A549 (cell line): Measurements from ENCODE around the gene FGFR3. TPM values are rescaled to one million over a fixed set of nuclear protein-coding genes. Genes with fewer than 3 reads are reported as not detected.
A peak's percentile ranks its signal among the peaks of the same experiment; 100 is the strongest.

ENCODE experiments used
- ATAC-seq, 2 experiments: fragments of 200-7000 bp in 1 of 2; fragments of >200 bp in 1 of 2; cut with Nextera tagmentation in 1 of 2; cut with Tn5 transposase in 1 of 2; 3 replicates each; pipeline versions ENCODE4 v1.8.0 to v1.9.1; 2018 to 2020; ENCODE audit warnings: mild to moderate bottlenecking in 1 of 2, moderate library complexity in 1 of 2
- CTCF ChIA-PET: fragments of 300-600 bp; sonication (Branson Sonifier 250); formaldehyde crosslinking; extraction: SDS; loops from one replicate; lab custom pipeline; 2021; ENCODE audit warnings: antibody characterized with exemption, inconsistent platforms; lab: Yijun Ruan, JAX
- POLR2A ChIA-PET: fragments of 350-600 bp; formaldehyde crosslinking; extraction: SDS; loops from one replicate; lab custom pipeline; 2021; ENCODE audit warnings: antibody characterized with exemption, inconsistent platforms; lab: Yijun Ruan, JAX
- DNase-seq, 2 experiments: peaks; one replicate each; pipeline versions ENCODE4 v3.0.0 to v3.0.0-alpha.2; 2011 to 2016; ENCODE audit warnings: low read depth in 1 of 2, low spot score in 1 of 2
- FAIRE-seq: peaks from 2 replicates; lab custom pipeline; 2011; peaks lifted over from hg19 to GRCh38; lab: Jason Lieb, UNC
- H3K27ac ChIP-seq, 2 experiments: fragments of >200 bp; sonication (Bioruptor Twin); formaldehyde crosslinking; 3 replicates each; pipeline ENCODE4 v1.5.1; 2016 to 2017
- H3K4me1 ChIP-seq: fragments of >200 bp; sonication (Bioruptor Twin); formaldehyde crosslinking; 3 replicates; pipeline ENCODE4 v1.6.1; 2016
- H3K4me2 ChIP-seq: fragments of >200 bp; sonication (Bioruptor Twin); formaldehyde crosslinking; 3 replicates; pipeline ENCODE4 v1.6.1; 2016
- H3K4me3 ChIP-seq: fragments of >200 bp; sonication (Bioruptor Twin); formaldehyde crosslinking; 3 replicates; pipeline ENCODE4 v1.5.1; 2016
- H3K9me3 ChIP-seq: fragments of >200 bp; sonication (Bioruptor Twin); formaldehyde crosslinking; 3 replicates; pipeline ENCODE4 v1.6.1; 2016
- BCL3 ChIP-seq: fragments of >200 bp; sonication (Bioruptor Twin); formaldehyde crosslinking; IDR thresholded peaks from 3 replicates; pipeline ENCODE4 v1.6.1; 2016
- CBX2 ChIP-seq: fragments of 200-600 bp; sonication (generic); IDR thresholded peaks from 2 replicates; pipeline ENCODE4 v1.6.1; 2016; ENCODE audit warnings: low read depth, mild to moderate bottlenecking, borderline replicate concordance
- EHF ChIP-seq: fragments of 250-450 bp; sonication (Bioruptor Pico); IDR thresholded peaks from 2 replicates; pipeline ENCODE4 v1.5.0; 2020; ENCODE audit warnings: mild to moderate bottlenecking
- ESRRA ChIP-seq: fragments of 150-350 bp; IDR thresholded peaks from 2 replicates; pipeline ENCODE4 v1.6.1; 2014; ENCODE audit warnings: mild to moderate bottlenecking, low read length, borderline replicate concordance
- HDAC2 ChIP-seq: fragments of 200-600 bp; sonication (generic); IDR thresholded peaks from 2 replicates; pipeline ENCODE4 v1.6.1; 2016
- HES2 ChIP-seq: fragments of >200 bp; sonication (Bioruptor Twin); formaldehyde crosslinking; IDR thresholded peaks from 2 replicates; pipeline ENCODE4 v1.6.1; 2016
- HOXB5 ChIP-seq: fragments of 250-450 bp; sonication (Bioruptor Pico); IDR thresholded peaks from 2 replicates; pipeline ENCODE4 v1.5.0; 2020; ENCODE audit warnings: mild to moderate bottlenecking, moderate library complexity
- KDM1A ChIP-seq: fragments of 200-600 bp; sonication (generic); IDR thresholded peaks from 2 replicates; pipeline ENCODE4 v1.6.1; 2016; ENCODE audit warnings: low read depth, mild to moderate bottlenecking
- MYC ChIP-seq: IDR thresholded peaks from 2 replicates; pipeline ENCODE4 v1.6.1; 2012; ENCODE audit warnings: mild to moderate bottlenecking, inconsistent platforms, low read length, improper control_type of control experiment, borderline replicate concordance
- RAD21 ChIP-seq, 2 experiments: fragments of >200 bp in 1 of 2; sonication (Bioruptor Twin) in 1 of 2; formaldehyde crosslinking in 1 of 2; IDR thresholded peaks in 1 of 2; conservative IDR thresholded peaks in 1 of 2; 2 replicates in 1 of 2; 3 replicates in 1 of 2; pipeline ENCODE4 v1.6.1; 2012 to 2018; ENCODE audit warnings: inconsistent platforms in 1 of 2
- RARB ChIP-seq: fragments of 250-450 bp; sonication (Bioruptor Pico); IDR thresholded peaks from 2 replicates; pipeline ENCODE4 v1.8.0; 2021; ENCODE audit warnings: mild to moderate bottlenecking, moderate library complexity
- RFX5 ChIP-seq: fragments of 450-650 bp; IDR thresholded peaks from 2 replicates; pipeline ENCODE4 v1.7.1; 2014; ENCODE audit warnings: antibody characterized with exemption, mild to moderate bottlenecking, moderate library complexity
- SMC3 ChIP-seq: fragments of >200 bp; sonication (Bioruptor Twin); formaldehyde crosslinking; IDR thresholded peaks from 3 replicates; pipeline ENCODE4 v1.6.1; 2018; ENCODE audit warnings: inconsistent platforms
- SREBF2 ChIP-seq: fragments of 450-650 bp; IDR thresholded peaks from 2 replicates; pipeline ENCODE4 v1.6.1; 2014; ENCODE audit warnings: mild to moderate bottlenecking, moderate library complexity
- ZFP36 ChIP-seq: fragments of 450-650 bp; IDR thresholded peaks from 2 replicates; pipeline ENCODE4 v1.6.1; 2014; ENCODE audit warnings: borderline replicate concordance; ENCODE audit not compliant: partially characterized antibody
- WGBS: methylation state at CpG from one replicate; pipeline ENCODE4 v1.1.6; 2017; ENCODE audit errors: missing lambda C conversion rate; 5-methylcytosine and 5-hydroxymethylcytosine counted together
- polyA plus RNA-seq, 4 experiments: library from polyadenylated mRNA; depleted of rRNA in 3 of 4; stranded (reverse); fragments of >200 nt; fragmentation: RNase III in 1 of 4; extraction: RNeasy Plus Mini Kit Qiagen cat#74134 plus additional on column Dnase treatment in 1 of 4; gene quantifications; 2 replicates in 3 of 4; 3 replicates in 1 of 4; pipeline ENCODE4 v1.2.3, GENCODE V29; 2011 to 2017
- TF ChIP-seq, protein P1 (sequence below): fragments of 150-350 bp; IDR thresholded peaks from 2 replicates; pipeline ENCODE4 v1.6.1; 2014; ENCODE audit warnings: low read depth, mild to moderate bottlenecking, low read length
- TF ChIP-seq, protein P2 (sequence below): fragments of 200-600 bp; sonication (generic); IDR thresholded peaks from 2 replicates; pipeline ENCODE4 v1.6.1; 2016; ENCODE audit warnings: antibody characterized with exemption, mild to moderate bottlenecking, moderate library complexity

The FGFR3 gene
- polyA plus RNA-seq, 2 of the 4 experiments (the other 2 are of a cell fraction) = 1.9 to 4.8 TPM

DNA sequence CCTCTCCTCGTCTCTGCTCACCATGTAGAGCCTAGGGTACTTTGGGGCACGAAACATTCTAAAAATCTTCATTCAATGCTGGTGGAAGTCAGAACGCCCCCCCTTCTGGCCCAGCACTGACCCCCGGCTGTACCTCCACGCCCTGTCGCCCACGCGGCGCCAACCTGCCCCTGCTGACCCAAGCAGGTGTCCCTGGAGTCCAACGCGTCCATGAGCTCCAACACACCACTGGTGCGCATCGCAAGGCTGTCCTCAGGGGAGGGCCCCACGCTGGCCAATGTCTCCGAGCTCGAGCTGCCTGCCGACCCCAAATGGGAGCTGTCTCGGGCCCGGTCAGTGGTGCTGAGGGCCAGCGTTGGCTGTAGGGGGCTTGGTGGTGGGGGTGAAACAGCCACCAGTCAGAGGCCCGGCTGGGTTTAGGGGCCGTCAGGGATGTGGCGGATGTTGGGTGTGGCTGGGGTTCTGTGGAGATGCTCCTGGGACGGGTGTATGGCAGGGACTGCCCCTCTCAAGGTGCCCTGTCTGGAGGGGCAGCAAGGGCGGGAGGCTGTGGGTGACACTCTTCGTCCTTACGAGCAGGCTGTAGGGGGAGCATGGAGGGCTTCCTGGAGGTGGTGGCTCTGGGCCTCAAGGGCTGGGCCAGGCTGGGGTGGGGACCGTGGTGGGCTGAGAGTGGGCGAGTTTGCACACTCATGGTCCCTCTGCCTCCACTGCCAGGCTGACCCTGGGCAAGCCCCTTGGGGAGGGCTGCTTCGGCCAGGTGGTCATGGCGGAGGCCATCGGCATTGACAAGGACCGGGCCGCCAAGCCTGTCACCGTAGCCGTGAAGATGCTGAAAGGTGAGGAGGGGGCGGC is 11.8 kb downstream of the FGFR3 start:
- Histone ChIP-seq H3K9me3 (no peaks in the 10 kb centered on the region), H3K4me1 (no peaks in the 10 kb centered on the region), H3K4me3 (no peak overlapping the region), H3K4me2 (no peak overlapping the region), H3K27ac (no peak overlapping the region)
- peak; percentile 84 for TF ChIP-seq ZFP36
- TF ChIP-seq MYC = no peak
- CTCF ChIA-PET = interaction anchor here (1.0 to 1.6 kb wide), 5 partner anchors 45 to 106 kb away, joined by 3 to 6 read pairs (median 4); no protein-coding TSS in a partner anchor
- no peak for ATAC-seq
- WGBS = 90% methylated on average over 20 of the region's 37 CpGs
- POLR2A ChIA-PET = no interaction called here
- no peak for FAIRE-seq
- DNase-seq = no peak

- ATAC-seq (no peak), DNase-seq (no peak), FAIRE-seq (no peak)
- H3K9me3 ChIP-seq = no peaks in the 10 kb centered on the region
- ChIA-PET POLR2A (no interaction called here), CTCF (interaction anchor here (1.5 to 13.7 kb wide), 3 partner anchors 10 to 105 kb away, joined by 3 to 227 read pairs (median 79); partner anchors contain the start of gene FGFR3)
- no peak overlapping the region for H3K27ac ChIP-seq
- H3K4me3 ChIP-seq = no peak overlapping the region
- 85% methylated on average over 27 of the region's 47 CpGs for WGBS
- H3K4me2 ChIP-seq = no peak overlapping the region
- no peaks in the 10 kb centered on the region for H3K4me1 ChIP-seq
- TF ChIP-seq HES2 (no peak), HOXB5 (CRISPR knock-in tag) (no peak), RAD21 (conservative IDR thresholded peaks at IDR 0.05 in 1 of 2, IDR thresholded peaks at IDR 0.05 in 1 of 2) (no peak), RFX5 (no peak), KDM1A (no peak), MYC (no peak), EHF (CRISPR knock-in tag) (no peak), CBX2 (no peak), ZFP36 (no peak), HDAC2 (no peak), RARB (CRISPR knock-in tag) (no peak), SREBF2 (no peak), BCL3 (no peak), SMC3 (no peak), ESRRA (no peak)
- TF ChIP-seq, protein P1, sequence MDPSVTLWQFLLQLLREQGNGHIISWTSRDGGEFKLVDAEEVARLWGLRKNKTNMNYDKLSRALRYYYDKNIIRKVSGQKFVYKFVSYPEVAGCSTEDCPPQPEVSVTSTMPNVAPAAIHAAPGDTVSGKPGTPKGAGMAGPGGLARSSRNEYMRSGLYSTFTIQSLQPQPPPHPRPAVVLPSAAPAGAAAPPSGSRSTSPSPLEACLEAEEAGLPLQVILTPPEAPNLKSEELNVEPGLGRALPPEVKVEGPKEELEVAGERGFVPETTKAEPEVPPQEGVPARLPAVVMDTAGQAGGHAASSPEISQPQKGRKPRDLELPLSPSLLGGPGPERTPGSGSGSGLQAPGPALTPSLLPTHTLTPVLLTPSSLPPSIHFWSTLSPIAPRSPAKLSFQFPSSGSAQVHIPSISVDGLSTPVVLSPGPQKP = no peak
- TF ChIP-seq, protein P2, sequence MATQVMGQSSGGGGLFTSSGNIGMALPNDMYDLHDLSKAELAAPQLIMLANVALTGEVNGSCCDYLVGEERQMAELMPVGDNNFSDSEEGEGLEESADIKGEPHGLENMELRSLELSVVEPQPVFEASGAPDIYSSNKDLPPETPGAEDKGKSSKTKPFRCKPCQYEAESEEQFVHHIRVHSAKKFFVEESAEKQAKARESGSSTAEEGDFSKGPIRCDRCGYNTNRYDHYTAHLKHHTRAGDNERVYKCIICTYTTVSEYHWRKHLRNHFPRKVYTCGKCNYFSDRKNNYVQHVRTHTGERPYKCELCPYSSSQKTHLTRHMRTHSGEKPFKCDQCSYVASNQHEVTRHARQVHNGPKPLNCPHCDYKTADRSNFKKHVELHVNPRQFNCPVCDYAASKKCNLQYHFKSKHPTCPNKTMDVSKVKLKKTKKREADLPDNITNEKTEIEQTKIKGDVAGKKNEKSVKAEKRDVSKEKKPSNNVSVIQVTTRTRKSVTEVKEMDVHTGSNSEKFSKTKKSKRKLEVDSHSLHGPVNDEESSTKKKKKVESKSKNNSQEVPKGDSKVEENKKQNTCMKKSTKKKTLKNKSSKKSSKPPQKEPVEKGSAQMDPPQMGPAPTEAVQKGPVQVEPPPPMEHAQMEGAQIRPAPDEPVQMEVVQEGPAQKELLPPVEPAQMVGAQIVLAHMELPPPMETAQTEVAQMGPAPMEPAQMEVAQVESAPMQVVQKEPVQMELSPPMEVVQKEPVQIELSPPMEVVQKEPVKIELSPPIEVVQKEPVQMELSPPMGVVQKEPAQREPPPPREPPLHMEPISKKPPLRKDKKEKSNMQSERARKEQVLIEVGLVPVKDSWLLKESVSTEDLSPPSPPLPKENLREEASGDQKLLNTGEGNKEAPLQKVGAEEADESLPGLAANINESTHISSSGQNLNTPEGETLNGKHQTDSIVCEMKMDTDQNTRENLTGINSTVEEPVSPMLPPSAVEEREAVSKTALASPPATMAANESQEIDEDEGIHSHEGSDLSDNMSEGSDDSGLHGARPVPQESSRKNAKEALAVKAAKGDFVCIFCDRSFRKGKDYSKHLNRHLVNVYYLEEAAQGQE = no peak
Measured at GRCh38 chr4:1805493-1806222, 12.6 kb downstream of the FGFR3 start.
